AG09319 (cell line): ENCODE measurements around the gene C22orf15.
A peak's percentile ranks its signal among the peaks of the same experiment; 100 is the strongest.

ENCODE experiments used
- DNase-seq: peaks from one replicate; pipeline ENCODE4 v3.0.0-alpha.2; 2010; ENCODE audit warnings: low read depth; ENCODE audit errors: extremely low read depth
- TF ChIP-seq, protein P1 (sequence below): IDR thresholded peaks from 2 replicates; pipeline ENCODE4 v1.5.1; 2011; ENCODE audit warnings: low read depth, mild to moderate bottlenecking, inconsistent platforms, low read length, moderate library complexity

Gene C22orf15, protein sequence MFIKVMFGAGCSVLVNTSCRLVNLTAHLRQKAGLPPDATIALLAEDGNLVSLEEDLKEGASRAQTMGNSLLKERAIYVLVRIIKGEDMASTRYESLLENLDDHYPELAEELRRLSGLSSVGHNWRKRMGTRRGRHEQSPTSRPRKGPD

DNA sequence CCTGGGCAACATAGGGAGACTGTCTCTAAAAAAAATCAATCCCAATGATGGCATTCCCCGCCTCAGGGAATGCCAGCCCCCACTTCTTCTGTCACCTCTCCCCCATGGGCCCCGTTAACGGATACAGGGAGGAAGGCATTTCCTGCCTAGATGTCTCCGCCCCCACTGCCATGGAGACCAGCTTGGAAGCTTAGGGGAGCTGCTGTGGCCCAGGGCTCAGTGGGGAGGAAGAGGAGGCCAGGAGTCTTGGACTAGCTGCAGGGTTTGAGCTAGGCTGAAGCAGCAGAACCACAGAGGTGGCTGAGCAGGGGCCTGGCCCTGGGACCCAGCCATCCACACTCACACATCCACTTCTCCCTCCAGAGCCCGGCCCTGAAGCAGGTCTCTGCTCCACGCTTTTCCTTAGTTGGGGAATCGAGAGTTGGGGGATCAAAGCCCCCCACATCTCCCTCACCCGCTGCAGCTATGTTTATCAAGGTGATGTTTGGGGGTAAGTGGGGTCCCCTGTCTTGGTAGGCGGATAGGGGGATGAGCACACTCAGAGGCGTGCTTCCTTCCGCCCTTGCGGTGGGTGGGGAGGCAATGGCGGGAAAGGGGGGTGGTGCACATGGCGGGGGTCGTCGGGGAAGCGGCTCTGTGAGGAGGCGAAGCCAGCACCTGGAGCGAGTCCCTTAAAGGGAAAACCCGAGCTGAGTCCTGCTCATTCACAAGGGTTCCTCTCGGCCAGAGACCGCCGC is at the start of gene C22orf15:
Gene C22orf15 (plus strand): TSS at position 149 of the 737 bp plus-strand sequence. CDS start 317 bp downstream, at position 466.
- no peak for DNase-seq
- TF ChIP-seq, protein P1, sequence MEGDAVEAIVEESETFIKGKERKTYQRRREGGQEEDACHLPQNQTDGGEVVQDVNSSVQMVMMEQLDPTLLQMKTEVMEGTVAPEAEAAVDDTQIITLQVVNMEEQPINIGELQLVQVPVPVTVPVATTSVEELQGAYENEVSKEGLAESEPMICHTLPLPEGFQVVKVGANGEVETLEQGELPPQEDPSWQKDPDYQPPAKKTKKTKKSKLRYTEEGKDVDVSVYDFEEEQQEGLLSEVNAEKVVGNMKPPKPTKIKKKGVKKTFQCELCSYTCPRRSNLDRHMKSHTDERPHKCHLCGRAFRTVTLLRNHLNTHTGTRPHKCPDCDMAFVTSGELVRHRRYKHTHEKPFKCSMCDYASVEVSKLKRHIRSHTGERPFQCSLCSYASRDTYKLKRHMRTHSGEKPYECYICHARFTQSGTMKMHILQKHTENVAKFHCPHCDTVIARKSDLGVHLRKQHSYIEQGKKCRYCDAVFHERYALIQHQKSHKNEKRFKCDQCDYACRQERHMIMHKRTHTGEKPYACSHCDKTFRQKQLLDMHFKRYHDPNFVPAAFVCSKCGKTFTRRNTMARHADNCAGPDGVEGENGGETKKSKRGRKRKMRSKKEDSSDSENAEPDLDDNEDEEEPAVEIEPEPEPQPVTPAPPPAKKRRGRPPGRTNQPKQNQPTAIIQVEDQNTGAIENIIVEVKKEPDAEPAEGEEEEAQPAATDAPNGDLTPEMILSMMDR, result no peak

DNA sequence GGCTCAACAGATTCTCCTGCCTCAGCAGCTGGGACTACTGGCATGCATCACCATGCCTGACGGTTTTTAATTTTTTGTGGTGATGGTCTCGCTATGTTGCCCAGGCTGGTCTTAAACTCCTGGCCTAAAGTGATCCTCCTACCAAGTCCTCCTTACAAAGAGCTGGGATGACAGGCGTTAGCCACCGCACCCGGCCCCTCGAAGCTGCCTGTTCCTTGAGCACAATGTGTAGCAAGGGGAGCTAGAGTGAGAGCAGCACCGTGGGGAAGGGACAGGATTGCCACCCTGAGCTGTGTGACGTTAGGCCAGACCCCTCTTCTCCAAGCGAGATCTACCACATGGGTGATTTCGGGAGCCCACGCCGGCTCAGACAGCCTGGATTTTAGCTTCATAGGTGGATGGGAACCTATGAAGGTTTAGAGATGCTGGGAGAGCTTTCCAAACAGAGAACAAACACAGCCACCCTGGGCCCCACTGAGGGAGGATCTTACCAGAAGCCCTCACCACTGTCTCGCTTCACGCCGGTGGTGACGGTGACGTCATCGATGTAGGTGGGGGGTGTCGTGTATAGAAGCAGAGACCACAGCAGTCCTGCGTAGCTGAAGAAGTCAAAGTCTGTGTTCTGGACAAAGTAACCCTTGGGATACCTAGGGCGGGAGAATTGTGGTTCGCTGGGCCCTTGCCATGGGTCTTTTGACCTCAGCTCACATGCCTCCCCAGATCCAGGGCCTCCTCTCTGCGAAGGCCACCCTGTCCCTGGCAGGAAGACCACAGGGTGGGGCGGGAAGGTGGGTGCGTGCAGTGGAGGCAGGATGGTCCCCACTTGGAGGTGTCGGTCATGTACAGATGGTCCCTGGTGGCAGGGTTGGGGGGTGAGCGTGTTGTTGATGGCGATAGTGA is 48.8 kb upstream of the C22orf15 start:
- no peak for DNase-seq
- TF ChIP-seq, protein P1, result no peak

DNA sequence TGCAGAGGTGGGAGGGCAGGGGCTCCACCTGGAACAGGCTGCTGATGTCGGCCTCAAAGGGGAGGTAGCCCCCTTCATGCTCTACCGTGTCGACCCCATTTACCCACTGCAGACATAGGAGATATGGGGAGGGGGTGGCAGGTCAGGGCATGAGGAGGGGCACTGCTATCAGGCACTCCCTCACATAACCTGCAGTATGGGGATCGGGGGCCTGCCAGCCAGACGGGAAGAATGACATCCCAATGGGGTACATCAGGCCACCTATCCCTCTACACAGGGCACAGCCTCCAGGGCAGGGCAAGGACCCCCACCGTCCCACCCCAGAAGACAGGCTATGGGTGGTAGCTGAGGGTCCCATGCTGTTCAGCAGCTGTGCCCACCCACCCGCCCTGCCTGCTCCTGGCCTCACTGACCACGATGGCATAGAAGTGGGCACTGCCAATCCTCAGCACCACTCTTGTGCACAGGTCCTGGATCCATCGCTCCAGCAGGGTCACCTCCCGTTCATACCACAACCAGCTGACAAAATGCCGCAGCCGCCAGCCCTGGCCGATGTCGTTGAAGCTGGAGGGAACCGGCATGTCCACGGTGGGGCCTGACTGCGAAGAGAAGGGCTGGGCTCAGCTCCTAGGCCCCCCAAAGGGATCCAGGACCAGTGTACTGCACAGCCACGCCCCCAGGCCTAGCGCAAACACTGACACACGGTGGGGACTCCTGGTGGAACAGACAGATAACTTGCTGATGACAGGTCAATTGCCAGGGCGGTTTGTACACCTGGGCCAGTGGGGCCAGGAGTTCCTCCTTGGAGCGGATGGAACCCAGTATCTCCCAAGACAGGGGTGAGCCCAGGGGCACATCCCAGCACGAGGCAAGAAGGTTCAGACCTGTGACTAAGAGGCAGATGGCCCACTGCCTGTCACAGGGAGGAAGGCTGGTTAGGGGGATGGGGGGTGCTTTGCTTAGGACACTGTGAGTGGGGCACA is 47.9 kb upstream of the C22orf15 start:
- DNase-seq, result no peak
- TF ChIP-seq, protein P1, result no peak

DNA sequence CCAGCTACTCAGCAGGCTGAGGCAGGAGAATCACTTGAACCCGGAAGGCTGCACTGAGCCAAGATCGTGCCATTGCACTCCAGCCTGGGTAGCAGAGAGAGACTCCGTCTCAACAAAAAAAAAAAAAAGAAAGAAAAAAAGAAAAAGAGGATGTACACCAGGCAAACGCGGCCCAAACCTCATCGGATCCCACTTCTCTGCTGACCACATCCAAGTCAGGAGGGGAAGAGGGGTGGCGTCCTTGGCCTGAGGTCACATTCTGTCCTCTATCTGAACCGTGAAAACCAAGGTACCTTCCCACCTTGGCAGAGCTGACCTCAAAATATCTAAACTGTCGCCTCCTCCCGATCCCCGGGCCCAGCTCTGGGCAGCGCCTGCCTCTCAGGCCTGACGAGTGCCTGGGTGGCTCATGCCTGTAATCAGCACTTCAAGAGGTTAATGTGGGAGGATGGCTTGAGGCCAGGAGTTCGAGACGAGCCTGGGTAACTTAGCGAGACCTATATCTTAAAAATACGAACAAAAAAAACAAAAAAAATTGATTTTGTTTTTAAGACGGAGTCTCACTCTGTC is 46.9 kb upstream of the C22orf15 start:
- DNase-seq, result no peak
- TF ChIP-seq, protein P1, result no peak

DNA sequence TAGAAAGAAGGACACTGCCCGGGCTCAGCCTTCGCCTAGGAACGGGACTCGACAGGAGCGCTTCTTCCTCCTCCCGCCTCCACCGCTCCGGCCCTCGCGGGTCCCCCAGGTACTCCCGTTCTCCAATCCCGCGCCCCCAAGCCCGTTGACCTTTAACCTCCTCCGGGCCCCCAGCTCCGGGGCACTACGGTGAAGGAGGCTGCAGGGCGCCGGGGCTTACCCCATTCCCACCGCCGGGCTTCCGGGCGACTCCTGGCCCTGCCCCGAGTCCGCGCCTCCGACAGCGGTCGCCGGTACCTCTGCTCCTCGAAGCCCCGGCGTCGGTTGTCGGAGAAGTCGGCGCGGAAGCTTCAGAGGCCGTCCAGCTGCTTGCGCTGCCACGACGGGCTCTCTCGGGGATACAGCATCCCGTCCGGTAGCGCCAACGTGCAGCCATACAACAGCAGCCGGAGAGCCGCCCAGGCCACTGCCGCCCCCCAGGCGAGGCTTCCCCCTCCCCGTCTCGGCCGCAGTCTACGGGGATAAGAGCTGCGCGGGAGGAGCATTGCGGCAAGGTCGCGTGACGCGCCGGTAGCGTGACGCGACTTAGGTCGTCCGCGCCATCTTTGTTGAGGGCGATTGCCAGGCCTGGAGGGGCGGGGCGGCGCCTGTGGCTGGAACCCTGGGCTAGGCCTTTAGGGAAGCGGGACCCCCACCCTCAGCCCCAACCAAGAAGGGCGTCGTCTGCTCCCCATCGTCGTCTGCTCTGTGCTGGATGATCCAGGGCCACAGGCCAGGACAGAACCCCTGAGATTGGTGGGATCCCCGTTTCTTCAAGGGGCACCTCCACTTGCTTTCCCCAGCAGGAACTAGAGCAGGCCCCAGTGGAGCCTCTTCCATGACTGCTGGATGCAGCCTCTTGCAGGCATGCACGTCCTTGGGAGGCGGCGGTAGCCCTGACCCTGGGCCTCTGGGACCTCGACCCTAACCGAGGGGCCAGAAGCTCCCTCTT is 45.7 kb upstream of the C22orf15 start:
- TF ChIP-seq, protein P1, result no peak
- DNase-seq, result peak; percentile 61
